OCI-LY1 (cell line): ENCODE measurements around the gene DYNC1LI2.

Source experiments
- H2AFZ ChIP-seq: fragments of 200-600 bp; sonication (generic), shearing (Covaris generic); 2 replicates; pipeline ENCODE4 v1.6.0; 2014; ENCODE audit warnings: antibody characterized with exemption, mild to moderate bottlenecking, low read length
- H3F3A ChIP-seq: fragments of 200-600 bp; sonication (generic), shearing (Covaris generic); 2 replicates; pipeline ENCODE4 v1.6.0; 2014; ENCODE audit warnings: mild to moderate bottlenecking, antibody characterized with exemption, low read length, moderate library complexity; ENCODE audit not compliant: insufficient read depth
- H3K27ac ChIP-seq: fragments of 200-600 bp; sonication (generic); 2 replicates; pipeline ENCODE4 v1.5.1; 2014; ENCODE audit warnings: low read length, mixed run types, mild to moderate bottlenecking, low read depth; ENCODE audit not compliant: poor library complexity, severe bottlenecking
- H3K27me3 ChIP-seq: fragments of 200-600 bp; sonication (generic); 2 replicates; pipeline ENCODE4 v1.6.0; 2014; ENCODE audit warnings: antibody characterized with exemption, mild to moderate bottlenecking, low read length, moderate library complexity; ENCODE audit not compliant: insufficient read depth
- H3K36me3 ChIP-seq: fragments of 200-600 bp; sonication (generic); 2 replicates; pipeline ENCODE4 v1.6.1; 2014; ENCODE audit warnings: mild to moderate bottlenecking, antibody characterized with exemption, low read length, moderate library complexity, mixed read lengths; ENCODE audit not compliant: insufficient read depth
- H3K4me1 ChIP-seq: fragments of 200-600 bp; sonication (generic); 2 replicates; pipeline ENCODE4 v1.5.1; 2014; ENCODE audit warnings: mild to moderate bottlenecking, low read length, moderate library complexity; ENCODE audit not compliant: insufficient read depth, severe bottlenecking
- H3K4me2 ChIP-seq: fragments of 200-600 bp; sonication (generic), shearing (Covaris generic); 2 replicates; pipeline ENCODE4 v1.6.1; 2014; ENCODE audit warnings: low read length
- H3K4me3 ChIP-seq: fragments of 200-600 bp; sonication (generic); 2 replicates; pipeline ENCODE4 v1.5.1; 2014; ENCODE audit warnings: low read length, low read depth, mild to moderate bottlenecking, mixed read lengths; ENCODE audit not compliant: poor library complexity, severe bottlenecking
- H3K79me2 ChIP-seq: fragments of 200-600 bp; shearing (Covaris generic); 2 replicates; pipeline ENCODE4 v1.6.1; 2016; ENCODE audit warnings: mixed run types, low read length, mixed read lengths; ENCODE audit not compliant: insufficient read depth
- H3K9ac ChIP-seq: fragments of 200-600 bp; sonication (generic), shearing (Covaris generic); 2 replicates; pipeline ENCODE4 v1.6.1; 2014; ENCODE audit warnings: mild to moderate bottlenecking, low read length, mixed read lengths
- H3K9me2 ChIP-seq: fragments of 200-600 bp; sonication (generic), shearing (Covaris generic); 2 replicates; pipeline ENCODE4 v1.6.1; 2014; ENCODE audit warnings: low read depth, mild to moderate bottlenecking, low read length, mixed read lengths
- H3K9me3 ChIP-seq: fragments of 200-600 bp; shearing (Covaris generic); 2 replicates; pipeline ENCODE4 v1.6.1; 2014; ENCODE audit warnings: low read length, mixed read lengths
- H4K20me1 ChIP-seq: fragments of 200-600 bp; sonication (generic), shearing (Covaris generic); 2 replicates; pipeline ENCODE4 v1.6.0; 2016; ENCODE audit warnings: mild to moderate bottlenecking, low read length; ENCODE audit not compliant: insufficient read depth
- CTCF ChIP-seq: fragments of 200-600 bp; sonication (generic), shearing (Covaris generic); IDR thresholded peaks from 2 replicates; pipeline ENCODE4 v1.5.1; 2017; ENCODE audit warnings: mild to moderate bottlenecking, antibody characterized with exemption, low read length, moderate library complexity, mixed read lengths
- EZH2 ChIP-seq: fragments of 200-600 bp; sonication (generic), shearing (Covaris generic); IDR thresholded peaks from 2 replicates; pipeline ENCODE4 v1.8.0; 2017; ENCODE audit warnings: borderline replicate concordance, mixed run types, mild to moderate bottlenecking, antibody characterized with exemption, low read length, moderate library complexity, mixed read lengths

The DYNC1LI2 gene

GRCh38 chr16:66712512-66712911 lies 38.9 kb downstream of the DYNC1LI2 start:
- Histone ChIP-seq H3K79me2 (no peaks in the 10 kb centered on the region), H4K20me1 (no peaks in the 10 kb centered on the region), H3K9me2 (no peaks in the 10 kb centered on the region), H3F3A (no peaks in the 10 kb centered on the region), H3K4me2 (no peak overlapping the region), H2AFZ (no peak overlapping the region), H3K4me3 (no peak overlapping the region), H3K27ac (no peak overlapping the region), H3K9ac (no peak overlapping the region), H3K9me3 (no peaks in the 10 kb centered on the region), H3K4me1 (no peaks in the 10 kb centered on the region), H3K27me3 (no peaks in the 10 kb centered on the region; the same call in 1 of the 2 replicates), H3K36me3 (no peaks in the 10 kb centered on the region)
- TF ChIP-seq CTCF = no peak
- no peak for TF ChIP-seq EZH2

- no peaks in the 10 kb centered on the region for H3K9me2 ChIP-seq
- H3K4me3 ChIP-seq = no peak overlapping the region
- no peak for TF ChIP-seq EZH2
- no peak for TF ChIP-seq CTCF
- H3K27me3 ChIP-seq = no peaks in the 10 kb centered on the region; the same call in 1 of the 2 replicates
- H4K20me1 ChIP-seq = no peaks in the 10 kb centered on the region
- H3K27ac ChIP-seq = no peak overlapping the region
- H3K79me2 ChIP-seq = no peaks in the 10 kb centered on the region
- H3K36me3 ChIP-seq = no peaks in the 10 kb centered on the region
- H3K9ac ChIP-seq = no peak overlapping the region
- H3K9me3 ChIP-seq = no peaks in the 10 kb centered on the region
- H3F3A ChIP-seq = no peaks in the 10 kb centered on the region
- no peak overlapping the region for H2AFZ ChIP-seq
- no peaks in the 10 kb centered on the region for H3K4me1 ChIP-seq
- H3K4me2 ChIP-seq = no peak overlapping the region
Observed at GRCh38 chr16:66711581-66711980, 39.8 kb downstream of the DYNC1LI2 start.

- Histone ChIP-seq H3K27me3 (no peaks in the 10 kb centered on the region; the same call in 1 of the 2 replicates), H3K79me2 (no peaks in the 10 kb centered on the region), H2AFZ (no peak overlapping the region), H3K36me3 (no peaks in the 10 kb centered on the region), H3K4me1 (no peaks in the 10 kb centered on the region), H3K9me3 (no peaks in the 10 kb centered on the region), H3K27ac (no peak overlapping the region), H3K9me2 (no peaks in the 10 kb centered on the region), H3K9ac (no peak overlapping the region), H3K4me3 (no peak overlapping the region), H3F3A (no peaks in the 10 kb centered on the region), H4K20me1 (no peaks in the 10 kb centered on the region), H3K4me2 (no peak overlapping the region)
- no peak for TF ChIP-seq CTCF
Observed at GRCh38 chr16:66706506-66706880, 44.9 kb downstream of the DYNC1LI2 start.
